OCI-LY1 (cell line): ENCODE data around the gene NOL4.

Experiments used
- EZH2 ChIP-seq: fragments of 200-600 bp; sonication (generic), shearing (Covaris generic); IDR thresholded peaks from 2 replicates; pipeline ENCODE4 v1.8.0; 2017; ENCODE audit warnings: borderline replicate concordance, mixed run types, mild to moderate bottlenecking, antibody characterized with exemption, low read length, moderate library complexity, mixed read lengths
- TF ChIP-seq, protein P1 (sequence below): fragments of 200-600 bp; sonication (generic), shearing (Covaris generic); IDR thresholded peaks from 2 replicates; pipeline ENCODE4 v1.5.1; 2017; ENCODE audit warnings: mild to moderate bottlenecking, antibody characterized with exemption, low read length, moderate library complexity, mixed read lengths

DNA sequence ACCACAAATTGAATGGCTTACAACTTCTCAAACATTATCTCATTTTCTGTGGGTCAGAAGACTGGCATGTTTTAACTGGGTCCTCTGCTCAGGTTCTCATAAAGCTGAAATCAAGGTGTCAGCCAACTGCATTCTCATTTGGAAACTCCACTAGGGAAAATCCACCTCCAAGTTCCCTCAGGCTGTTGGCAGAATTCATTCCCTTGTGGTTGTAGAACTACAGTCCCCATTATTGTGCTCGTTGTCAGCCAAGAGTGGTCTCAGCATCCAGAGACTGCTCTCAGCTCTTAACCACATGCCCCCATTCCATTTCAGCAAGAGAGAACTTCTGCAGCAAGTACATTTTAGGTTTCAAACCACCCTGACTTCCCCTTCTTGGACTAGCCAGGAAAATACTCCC, 12.2 kb downstream of the NOL4 start:
- TF ChIP-seq, protein P1, sequence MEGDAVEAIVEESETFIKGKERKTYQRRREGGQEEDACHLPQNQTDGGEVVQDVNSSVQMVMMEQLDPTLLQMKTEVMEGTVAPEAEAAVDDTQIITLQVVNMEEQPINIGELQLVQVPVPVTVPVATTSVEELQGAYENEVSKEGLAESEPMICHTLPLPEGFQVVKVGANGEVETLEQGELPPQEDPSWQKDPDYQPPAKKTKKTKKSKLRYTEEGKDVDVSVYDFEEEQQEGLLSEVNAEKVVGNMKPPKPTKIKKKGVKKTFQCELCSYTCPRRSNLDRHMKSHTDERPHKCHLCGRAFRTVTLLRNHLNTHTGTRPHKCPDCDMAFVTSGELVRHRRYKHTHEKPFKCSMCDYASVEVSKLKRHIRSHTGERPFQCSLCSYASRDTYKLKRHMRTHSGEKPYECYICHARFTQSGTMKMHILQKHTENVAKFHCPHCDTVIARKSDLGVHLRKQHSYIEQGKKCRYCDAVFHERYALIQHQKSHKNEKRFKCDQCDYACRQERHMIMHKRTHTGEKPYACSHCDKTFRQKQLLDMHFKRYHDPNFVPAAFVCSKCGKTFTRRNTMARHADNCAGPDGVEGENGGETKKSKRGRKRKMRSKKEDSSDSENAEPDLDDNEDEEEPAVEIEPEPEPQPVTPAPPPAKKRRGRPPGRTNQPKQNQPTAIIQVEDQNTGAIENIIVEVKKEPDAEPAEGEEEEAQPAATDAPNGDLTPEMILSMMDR, result no peak
- no peak for TF ChIP-seq EZH2
